H1 (cell line): Measurements from ENCODE around the gene CNOT10. TPM values are rescaled to one million over a fixed set of nuclear protein-coding genes. Genes with fewer than 3 reads are reported as not detected.

Source experiments
- CTCF ChIA-PET: fragments of 300-600 bp; sonication (Branson Sonifier 250); formaldehyde crosslinking; loops from one replicate; lab custom pipeline; 2021; ENCODE audit not compliant: partially characterized antibody; lab: Charles Lee
- POLR2A ChIA-PET: fragments of 300-600 bp; sonication (Branson Sonifier 250); formaldehyde crosslinking; loops from one replicate; lab custom pipeline; 2021; ENCODE audit warnings: inconsistent platforms; ENCODE audit not compliant: partially characterized antibody; lab: Charles Lee
- DNase-seq, 2 experiments: peaks; one replicate each; pipeline versions ENCODE4 v3.0.0 to v3.0.0-alpha.2; 2010 to 2022; ENCODE audit warnings: low spot score in 2 of 2, low read depth in 1 of 2, mixed read lengths in 1 of 2
- FAIRE-seq: peaks from 2 replicates; lab custom pipeline; 2011; peaks lifted over from hg19 to GRCh38; lab: Jason Lieb, UNC
- H2AFZ ChIP-seq: 2 replicates; pipeline ENCODE4 v1.8.1; 2012; ENCODE audit warnings: low read length, inconsistent platforms
- H2AK5ac ChIP-seq: 2 replicates; pipeline ENCODE4 v1.6.1; 2013; ENCODE audit warnings: low read depth, low read length
- H2BK120ac ChIP-seq: replicated peaks from 2 replicates; pipeline ENCODE3; 2013; ENCODE audit warnings: low read depth, low read length, inconsistent platforms
- H2BK12ac ChIP-seq: 2 replicates; pipeline ENCODE4 v1.6.1; 2013; ENCODE audit warnings: low read depth, low read length
- H2BK15ac ChIP-seq: 2 replicates; pipeline ENCODE4 v1.6.1; 2013; ENCODE audit warnings: low read length
- H2BK20ac ChIP-seq: 2 replicates; pipeline ENCODE4 v1.6.1; 2013; ENCODE audit warnings: low read length
- H2BK5ac ChIP-seq: 2 replicates; pipeline ENCODE4 v1.6.1; 2013; ENCODE audit warnings: low read depth, low read length
- H3K14ac ChIP-seq: 2 replicates; pipeline ENCODE4 v1.6.1; 2013; ENCODE audit warnings: inconsistent platforms; ENCODE audit not compliant: insufficient read length
- H3K18ac ChIP-seq: 2 replicates; pipeline ENCODE4 v1.6.1; 2013; ENCODE audit warnings: low read length; ENCODE audit errors: extremely low read depth
- H3K23ac ChIP-seq: 2 replicates; pipeline ENCODE4 v1.6.1; 2013; ENCODE audit warnings: inconsistent platforms; ENCODE audit not compliant: insufficient read length
- H3K23me2 ChIP-seq: 2 replicates; pipeline ENCODE4 v1.6.1; 2013; ENCODE audit warnings: low read depth, low read length
- H3K27ac ChIP-seq: 2 replicates; pipeline ENCODE4 v1.6.1; 2011; ENCODE audit warnings: low read depth, low read length, inconsistent platforms
- H3K27me3 ChIP-seq, 4 experiments: replicated peaks in 1 of 4; 1 replicate in 1 of 4; 2 replicates in 3 of 4; pipeline versions ENCODE4 v1.6.1 to v1.8.1; 2011 to 2013; ENCODE audit warnings: low read length in 3 of 4, mild to moderate bottlenecking in 3 of 4, inconsistent platforms in 2 of 4, mixed read lengths in 2 of 4, moderate library complexity in 1 of 4; ENCODE audit not compliant: control insufficient read depth in 3 of 4, insufficient read depth in 3 of 4; ENCODE audit errors: extremely low read depth in 1 of 4
- H3K36me3 ChIP-seq, 4 experiments: 2 replicates each; pipeline versions ENCODE4 v1.6.1 to v1.8.1; 2011 to 2013; ENCODE audit warnings: mild to moderate bottlenecking in 4 of 4, low read length in 3 of 4, moderate library complexity in 2 of 4, control low read depth in 1 of 4, inconsistent platforms in 1 of 4; ENCODE audit not compliant: insufficient read depth in 4 of 4, control insufficient read depth in 2 of 4
- H3K4ac ChIP-seq: replicated peaks from 2 replicates; pipeline ENCODE3; 2013; ENCODE audit warnings: low read length, low read depth, mixed read lengths, inconsistent platforms; ENCODE audit not compliant: insufficient read length
- H3K4me1 ChIP-seq, 4 experiments: replicated peaks in 1 of 4; 1 replicate in 1 of 4; 2 replicates in 3 of 4; pipeline versions ENCODE4 v1.6.1 to v1.8.1; 2011 to 2013; ENCODE audit warnings: low read length in 3 of 4, inconsistent platforms in 2 of 4, mixed read lengths in 1 of 4; ENCODE audit not compliant: insufficient read depth in 4 of 4, control insufficient read depth in 3 of 4
- H3K4me2 ChIP-seq, 2 experiments: 2 replicates each; pipeline versions ENCODE4 v1.6.1 to v1.8.1; 2011 to 2013; ENCODE audit warnings: low read depth in 2 of 2, low read length in 2 of 2, control low read depth in 1 of 2, inconsistent platforms in 1 of 2, mild to moderate bottlenecking in 1 of 2; ENCODE audit not compliant: insufficient read depth in 1 of 2
- H3K4me3 ChIP-seq, 4 experiments: fragments of 200-600, 300-600 bp in 1 of 4; sonication (generic), shearing (Covaris generic), sonication (Bioruptor Twin) in 1 of 4; 2 replicates each; pipeline versions ENCODE4 v1.5.1 to v1.8.1; 2011 to 2016; ENCODE audit warnings: low read length in 4 of 4, low read depth in 3 of 4, control low read depth in 2 of 4, inconsistent platforms in 2 of 4, mild to moderate bottlenecking in 2 of 4, mixed read lengths in 1 of 4, moderate library complexity in 1 of 4; ENCODE audit not compliant: insufficient read depth in 2 of 4; ENCODE audit errors: extremely low read depth in 1 of 4
- H3K56ac ChIP-seq: replicated peaks from 2 replicates; pipeline ENCODE3; 2013; ENCODE audit warnings: low read depth, mild to moderate bottlenecking, mixed read lengths, low read length, inconsistent platforms; ENCODE audit not compliant: insufficient read length
- H3K79me1 ChIP-seq: 2 replicates; pipeline ENCODE4 v1.6.1; 2013; ENCODE audit warnings: low read depth, low read length, control low read depth
- H3K79me2 ChIP-seq, 2 experiments: 2 replicates each; pipeline versions ENCODE4 v1.6.1 to v1.8.1; 2012 to 2013; ENCODE audit warnings: low read length in 2 of 2, mild to moderate bottlenecking in 2 of 2, inconsistent platforms in 1 of 2; ENCODE audit not compliant: insufficient read depth in 2 of 2, control insufficient read depth in 1 of 2
- H3K9ac ChIP-seq, 4 experiments: replicated peaks in 1 of 4; 1 replicate in 1 of 4; 2 replicates in 3 of 4; pipeline versions ENCODE4 v1.6.1 to v1.8.1; 2011 to 2013; ENCODE audit warnings: low read depth in 3 of 4, low read length in 3 of 4, control low read depth in 2 of 4, mild to moderate bottlenecking in 2 of 4, moderate library complexity in 2 of 4, inconsistent platforms in 1 of 4; ENCODE audit errors: extremely low read depth in 1 of 4
- H3K9me3 ChIP-seq, 2 experiments: 2 replicates each; pipeline versions ENCODE4 v1.6.1 to v1.8.1; 2012 to 2013; ENCODE audit warnings: mild to moderate bottlenecking in 2 of 2, moderate library complexity in 2 of 2, control low read depth in 1 of 2, inconsistent platforms in 1 of 2, low read depth in 1 of 2, low read length in 1 of 2, mixed read lengths in 1 of 2; ENCODE audit not compliant: insufficient read depth in 2 of 2
- H4K20me1 ChIP-seq, 2 experiments: replicated peaks in 1 of 2; 2 replicates each; pipeline versions ENCODE3 to v1.8.1; 2011 to 2013; ENCODE audit warnings: inconsistent platforms in 2 of 2, low read length in 2 of 2, mild to moderate bottlenecking in 1 of 2; ENCODE audit not compliant: insufficient read depth in 2 of 2, control insufficient read depth in 1 of 2
- H4K5ac ChIP-seq: 2 replicates; pipeline ENCODE4 v1.6.1; 2013; ENCODE audit warnings: low read length, low read depth, mixed read lengths, inconsistent platforms; ENCODE audit not compliant: insufficient read length
- H4K8ac ChIP-seq: 2 replicates; pipeline ENCODE4 v1.8.0; 2013; ENCODE audit warnings: mild to moderate bottlenecking, moderate library complexity, low read length, inconsistent platforms; ENCODE audit not compliant: insufficient read depth; ENCODE audit errors: extremely low read depth
- H4K91ac ChIP-seq: replicated peaks from 2 replicates; pipeline ENCODE3; 2013; ENCODE audit warnings: low read length, mixed read lengths, inconsistent platforms; ENCODE audit not compliant: insufficient read length
- GTF2F1 ChIP-seq: IDR thresholded peaks from 2 replicates; pipeline ENCODE4 v1.6.1; 2012; ENCODE audit warnings: low read depth, low read length, improper control_type of control experiment, borderline replicate concordance
- HDAC6 ChIP-seq: IDR thresholded peaks from one replicate; pipeline ENCODE4 v1.7.1; 2012; ENCODE audit warnings: low read depth, mild to moderate bottlenecking, inconsistent platforms, low read length, moderate library complexity
- KDM1A ChIP-seq: fragments of 200-600, 300-600 bp; sonication (generic); IDR thresholded peaks from 2 replicates; pipeline ENCODE4 v1.7.1; 2016; ENCODE audit warnings: mild to moderate bottlenecking, low read length, borderline replicate concordance
- MAFK ChIP-seq: IDR thresholded peaks from 2 replicates; pipeline ENCODE4 v1.6.1; 2012; ENCODE audit warnings: low read depth, mild to moderate bottlenecking, improper control_type of control experiment, low read length
- POLR2A ChIP-seq, 2 experiments: IDR thresholded peaks; 1 replicate in 1 of 2; 2 replicates in 1 of 2; pipeline ENCODE4 v1.6.1; 2011; ENCODE audit warnings: low read depth in 2 of 2, low read length in 2 of 2, mild to moderate bottlenecking in 2 of 2; ENCODE audit errors: control extremely low read depth in 1 of 2
- POLR2AphosphoS5 ChIP-seq: IDR thresholded peaks from 2 replicates; pipeline ENCODE4 v1.6.1; 2011; ENCODE audit warnings: low read depth, low read length
- TCF12 ChIP-seq: IDR thresholded peaks from 2 replicates; pipeline ENCODE4 v1.6.1; 2011; ENCODE audit warnings: low read depth, mild to moderate bottlenecking, low read length
- WGBS, 2 experiments: shearing (Covaris generic) in 1 of 2; methylation state at CpG; one replicate each; pipeline versions ENCODE4 v1.1.6 to v1.1.7; 2013 to 2015; ENCODE audit warnings: low lambda C conversion rate in 2 of 2, mixed read lengths in 2 of 2, inconsistent platforms in 1 of 2, low coverage in 1 of 2, missing lambda C conversion rate in 1 of 2; ENCODE audit not compliant: insufficient replicate concordance in 2 of 2, insufficient coverage in 1 of 2, insufficient read length in 1 of 2; ENCODE audit errors: extremely low coverage in 1 of 2, missing lambda C conversion rate in 1 of 2; 5-methylcytosine and 5-hydroxymethylcytosine counted together
- polyA plus RNA-seq, 7 experiments: library from polyadenylated mRNA; depleted of rRNA in 3 of 7; stranded (reverse) in 5 of 7; unstranded in 2 of 7; fragments of >200 nt in 5 of 7; fragments of 200-250 nt in 2 of 7; gene quantifications; 1 replicate in 5 of 7; 2 replicates in 1 of 7; 4 replicates in 1 of 7; pipeline versions ENCODE4 v1.2.1 to v1.2.3, GENCODE V29; 2011 to 2013; ENCODE audit warnings: missing spikeins in 2 of 7, mixed read lengths in 2 of 7
- total RNA-seq: library from RNA; stranded (reverse); fragmentation: NEBNext Ultra II Directional; extraction: Animal tissue kit (Norgen Biotek cat#: 25700); gene quantifications from 2 replicates; pipeline ENCODE4 v1.2.1, GENCODE V29; 2021
- TF ChIP-seq, protein P1 (sequence below): IDR thresholded peaks from 2 replicates; pipeline ENCODE4 v1.6.1; 2012; ENCODE audit warnings: low read length, inconsistent platforms

The CNOT10 gene
- total and polyA plus RNA-seq, 2 of the 8 experiments (the other 6 are each of a cell fraction or from before 2014, with no cell fraction given) = 39.9 to 55.9 TPM

DNA sequence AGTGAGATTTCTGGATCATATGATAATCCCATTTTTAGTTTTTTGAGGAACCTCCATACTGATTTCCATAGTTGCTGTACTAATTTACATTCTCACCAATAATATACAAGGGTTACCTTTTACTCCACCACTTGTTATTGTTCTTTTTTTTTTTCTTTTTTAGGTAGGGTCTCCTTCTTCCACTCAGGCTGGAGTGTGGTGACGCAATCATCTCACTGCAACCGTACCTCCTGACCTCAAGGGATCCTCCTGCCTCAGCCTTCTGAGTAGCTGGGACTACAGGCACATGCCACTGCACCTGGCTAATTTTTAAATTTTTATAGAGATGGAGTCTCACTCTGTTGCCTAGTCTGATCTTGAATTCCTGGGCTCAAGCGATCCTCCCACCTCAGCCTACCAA, 24.4 kb upstream of the CNOT10 start:
- H3K9ac ChIP-seq = no peak overlapping the region

More for the DNA sequence above, 24.4 kb upstream of the CNOT10 start:
- Histone ChIP-seq H3K4me2 (no peak overlapping the region), H4K5ac (no peak overlapping the region), H2BK5ac (no peak overlapping the region), H4K20me1 (no peaks in the 10 kb centered on the region), H2AFZ (no peak overlapping the region), H3K14ac (no peak overlapping the region), H3K18ac (no peak overlapping the region), H3K4me3 (no peak overlapping the region), H4K8ac (no peak overlapping the region), H3K27ac (no peak overlapping the region), H3K79me1 (no peaks in the 10 kb centered on the region), H2AK5ac (no peak overlapping the region), H3K36me3 (no peaks in the 10 kb centered on the region), H2BK20ac (no peak overlapping the region), H3K23ac (no peak overlapping the region), H3K4ac (no peak overlapping the region), H4K91ac (no peak overlapping the region), H3K27me3 (no peaks in the 10 kb centered on the region), H2BK15ac (no peak overlapping the region), H3K9me3 (peaks cover 0 to 4% of the 10 kb centered on the region in 2 experiments; a peak in 2 of 4 replicates), H2BK12ac (no peak overlapping the region), H3K56ac (no peak overlapping the region), H2BK120ac (no peak overlapping the region), H3K4me1 (no peaks in the 10 kb centered on the region), H3K79me2 (no peaks in the 10 kb centered on the region), H3K23me2 (no peaks in the 10 kb centered on the region)
- DNase-seq (no peak), FAIRE-seq (no peak)
- ChIA-PET POLR2A (interaction anchor here (1.0 kb wide), 1 partner anchor 83 kb away, joined by 3 read pairs; no protein-coding TSS in a partner anchor), CTCF (interaction anchor here (0.6 to 3.6 kb wide), 3 partner anchors 149 to 247 kb away, joined by 3 to 11 read pairs (median 7); no protein-coding TSS in a partner anchor)
- 82% methylated on average over 3 of the region's 3 CpGs; no CpG with 5 or more reads in 1 of the 2 experiments for WGBS, 2 experiments
- TF ChIP-seq HDAC6 = no peak
- no peak for TF ChIP-seq KDM1A
- TF ChIP-seq POLR2A (IDR thresholded peaks at IDR 0.05; ENCODE audit: control extremely low read depth in 1 of 2, low read depth in 2 of 2, low read length in 2 of 2) = no peak
- no peak for TF ChIP-seq MAFK
- TF ChIP-seq POLR2AphosphoS5 = no peak
- no peak for TF ChIP-seq TCF12
- no peak for TF ChIP-seq GTF2F1
- TF ChIP-seq, protein P1, sequence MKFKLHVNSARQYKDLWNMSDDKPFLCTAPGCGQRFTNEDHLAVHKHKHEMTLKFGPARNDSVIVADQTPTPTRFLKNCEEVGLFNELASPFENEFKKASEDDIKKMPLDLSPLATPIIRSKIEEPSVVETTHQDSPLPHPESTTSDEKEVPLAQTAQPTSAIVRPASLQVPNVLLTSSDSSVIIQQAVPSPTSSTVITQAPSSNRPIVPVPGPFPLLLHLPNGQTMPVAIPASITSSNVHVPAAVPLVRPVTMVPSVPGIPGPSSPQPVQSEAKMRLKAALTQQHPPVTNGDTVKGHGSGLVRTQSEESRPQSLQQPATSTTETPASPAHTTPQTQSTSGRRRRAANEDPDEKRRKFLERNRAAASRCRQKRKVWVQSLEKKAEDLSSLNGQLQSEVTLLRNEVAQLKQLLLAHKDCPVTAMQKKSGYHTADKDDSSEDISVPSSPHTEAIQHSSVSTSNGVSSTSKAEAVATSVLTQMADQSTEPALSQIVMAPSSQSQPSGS = no peak
